ENCODE measurements around the gene FAM234A. TPM values are rescaled to one million over a fixed set of nuclear protein-coding genes. Genes with fewer than 3 reads are reported as not detected.

The FAM234A gene
- total RNA-seq, 2 experiments from 2014 or later = 18.3 to 21.5 TPM

DNA sequence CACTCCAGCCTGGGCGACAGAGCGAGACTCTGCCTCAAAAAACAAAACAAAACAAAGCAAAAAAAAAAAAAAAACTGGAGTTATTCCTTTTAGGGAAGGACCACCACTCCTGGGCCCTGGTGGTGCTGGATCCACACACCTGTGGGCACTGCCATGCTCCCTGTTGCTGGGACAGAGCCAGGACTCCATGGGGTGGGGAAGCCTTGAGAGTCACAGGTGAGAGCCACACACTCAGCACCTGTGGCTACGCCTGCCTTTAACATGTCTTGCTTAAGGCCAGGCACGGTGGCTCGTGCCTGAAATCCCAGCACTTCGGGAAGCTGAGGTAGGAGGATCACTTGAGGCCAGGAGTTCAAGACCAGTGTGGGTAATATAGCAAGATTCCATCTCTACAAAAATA, 66.6 kb downstream of the FAM234A start:
- H3K4me1 Mint-ChIP-seq (ENCODE audit: low read depth) = peaks cover 3% of the 10 kb centered on the region
- TF ChIP-seq, protein P1, sequence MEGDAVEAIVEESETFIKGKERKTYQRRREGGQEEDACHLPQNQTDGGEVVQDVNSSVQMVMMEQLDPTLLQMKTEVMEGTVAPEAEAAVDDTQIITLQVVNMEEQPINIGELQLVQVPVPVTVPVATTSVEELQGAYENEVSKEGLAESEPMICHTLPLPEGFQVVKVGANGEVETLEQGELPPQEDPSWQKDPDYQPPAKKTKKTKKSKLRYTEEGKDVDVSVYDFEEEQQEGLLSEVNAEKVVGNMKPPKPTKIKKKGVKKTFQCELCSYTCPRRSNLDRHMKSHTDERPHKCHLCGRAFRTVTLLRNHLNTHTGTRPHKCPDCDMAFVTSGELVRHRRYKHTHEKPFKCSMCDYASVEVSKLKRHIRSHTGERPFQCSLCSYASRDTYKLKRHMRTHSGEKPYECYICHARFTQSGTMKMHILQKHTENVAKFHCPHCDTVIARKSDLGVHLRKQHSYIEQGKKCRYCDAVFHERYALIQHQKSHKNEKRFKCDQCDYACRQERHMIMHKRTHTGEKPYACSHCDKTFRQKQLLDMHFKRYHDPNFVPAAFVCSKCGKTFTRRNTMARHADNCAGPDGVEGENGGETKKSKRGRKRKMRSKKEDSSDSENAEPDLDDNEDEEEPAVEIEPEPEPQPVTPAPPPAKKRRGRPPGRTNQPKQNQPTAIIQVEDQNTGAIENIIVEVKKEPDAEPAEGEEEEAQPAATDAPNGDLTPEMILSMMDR (IDR thresholded peaks at IDR 0.05) = no peak
- peaks cover 11% of the 10 kb centered on the region for H3K36me3 Mint-ChIP-seq (ENCODE audit: low read depth)
- ATAC-seq (no peak), DNase-seq (no peak)
- no peak overlapping the region for H3K27ac Mint-ChIP-seq
- H3K9me3 Mint-ChIP-seq = no peaks in the 10 kb centered on the region
- ChIA-PET POLR2A (no interaction called here), CTCF (no interaction called here)
- no peaks in the 10 kb centered on the region for H3K27me3 Mint-ChIP-seq
- intact Hi-C loops (cut with micrococcal nuclease) = no loop called here
- H3K4me3 Mint-ChIP-seq = no peak overlapping the region

DNA sequence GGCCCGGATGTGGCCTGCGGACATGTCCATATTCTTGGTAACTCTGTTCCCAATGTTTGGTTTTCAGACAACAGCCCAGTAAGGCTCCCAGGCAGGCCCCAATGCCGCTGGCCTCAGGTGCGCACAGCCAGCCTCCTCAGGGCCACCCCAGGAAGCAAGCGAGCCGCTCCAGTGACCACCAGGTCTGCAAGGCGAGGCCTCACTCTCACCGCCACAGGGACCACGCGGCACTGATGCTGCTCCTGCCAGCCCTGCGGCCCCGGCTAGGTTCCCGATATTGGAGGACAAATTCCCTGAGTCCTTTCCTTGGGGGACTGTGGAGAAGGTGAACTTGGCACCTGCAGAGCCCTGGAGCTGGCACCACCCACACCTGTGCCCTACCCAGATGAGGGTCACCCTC, 67.3 kb downstream of the FAM234A start:
- no peak for DNase-seq
- Mint-ChIP-seq H3K4me3 (no peak overlapping the region), H3K9me3 (no peaks in the 10 kb centered on the region), H3K36me3 (ENCODE audit: low read depth) (peaks cover 11% of the 10 kb centered on the region), H3K27me3 (no peaks in the 10 kb centered on the region), H3K4me1 (ENCODE audit: low read depth) (peaks cover 4% of the 10 kb centered on the region), H3K27ac (no peak overlapping the region)
- CTCF ChIA-PET = no interaction called here
- TF ChIP-seq, protein P1 (IDR thresholded peaks at IDR 0.05) = no peak
- no peak for ATAC-seq
- intact Hi-C loops (cut with micrococcal nuclease) = no loop called here
- POLR2A ChIA-PET = no interaction called here

DNA sequence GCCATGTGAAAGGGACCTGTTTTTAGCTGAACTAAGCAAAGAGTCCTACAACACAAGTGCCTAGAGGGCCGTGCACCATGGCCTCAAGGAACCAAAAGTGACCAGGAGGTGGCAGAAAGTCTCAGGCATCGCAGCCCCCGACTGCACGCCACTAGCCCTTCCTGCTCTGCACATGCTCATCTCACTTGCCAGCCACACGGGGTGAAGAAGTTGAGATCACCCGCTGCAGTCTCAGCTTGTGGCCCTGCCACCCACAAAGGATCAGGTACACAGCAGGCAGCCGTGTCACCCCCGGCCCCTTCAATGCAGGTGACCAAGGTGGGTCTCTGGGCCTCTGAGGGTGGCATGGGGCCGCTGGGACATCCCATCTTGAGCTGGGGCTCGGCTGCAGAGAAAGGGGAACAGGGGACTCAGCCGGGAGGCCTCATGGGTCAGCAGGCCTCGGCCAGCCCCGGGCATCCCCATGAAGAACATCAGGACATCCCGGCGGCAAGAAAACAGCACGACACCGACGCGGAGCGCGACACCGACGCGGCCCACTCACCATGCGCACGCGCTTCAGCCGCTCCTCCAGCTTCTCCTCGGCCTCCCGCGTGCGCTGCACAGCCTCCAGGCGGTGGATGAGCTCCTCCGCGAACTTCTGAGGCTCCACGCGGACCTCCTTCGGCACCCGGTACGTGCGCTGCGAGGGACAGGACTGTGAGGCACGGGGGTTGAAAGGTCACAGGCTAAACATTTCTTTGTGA, 69.3 kb downstream of the FAM234A start:
- POLR2A ChIA-PET = no interaction called here
- no peak for DNase-seq

DNA sequence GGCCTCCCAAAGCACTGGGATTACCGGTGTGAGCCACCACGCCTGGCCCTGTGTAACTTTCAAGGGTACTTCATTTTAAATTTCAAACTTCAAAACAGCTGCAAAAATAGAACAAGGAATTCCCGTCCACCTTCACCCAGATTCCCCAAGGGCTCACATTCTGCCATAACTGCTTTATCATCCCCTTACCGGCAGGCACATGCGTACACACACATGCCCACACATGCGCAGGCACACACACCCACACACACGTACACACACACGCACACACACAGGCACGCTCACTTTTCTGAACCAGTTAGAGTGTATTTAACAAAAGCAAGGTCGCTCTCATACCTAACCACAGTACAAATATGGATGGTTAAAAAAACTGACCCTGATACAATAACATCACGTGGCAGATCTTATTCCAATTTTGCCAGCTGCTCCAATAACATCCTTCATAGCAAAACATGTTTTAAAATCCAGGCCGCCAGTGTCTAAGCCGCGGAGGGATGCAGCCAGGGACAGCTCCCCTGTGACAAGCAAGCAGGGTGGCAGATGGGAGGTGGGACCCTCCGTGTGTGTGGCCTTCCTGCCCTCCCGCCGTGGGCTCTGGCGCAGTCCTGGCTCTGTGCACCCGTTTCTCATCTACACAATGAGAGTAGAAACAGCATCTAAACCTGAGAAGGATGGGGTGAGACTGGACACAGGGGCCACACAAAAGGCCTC, 71.5 kb downstream of the FAM234A start:
- CTCF ChIA-PET = no interaction called here
- DNase-seq = no peak
- H3K27ac Mint-ChIP-seq = no peak overlapping the region
- peaks cover 14% of the 10 kb centered on the region for H3K4me1 Mint-ChIP-seq (ENCODE audit: low read depth)
- no peak for ATAC-seq
- intact Hi-C loops (cut with micrococcal nuclease) = no loop called here
- no peaks in the 10 kb centered on the region for H3K27me3 Mint-ChIP-seq
- H3K9me3 Mint-ChIP-seq = no peaks in the 10 kb centered on the region
- TF ChIP-seq, protein P1 (IDR thresholded peaks at IDR 0.05) = no peak
- H3K4me3 Mint-ChIP-seq = no peak overlapping the region
- H3K36me3 Mint-ChIP-seq (ENCODE audit: low read depth) = peaks cover 12% of the 10 kb centered on the region
- POLR2A ChIA-PET = interaction anchor here (1.0 kb wide), 1 partner anchor 11 kb away, joined by 3 read pairs; no protein-coding TSS in a partner anchor

More for the DNA sequence above, 69.3 kb downstream of the FAM234A start:
- peaks cover 12% of the 10 kb centered on the region for H3K36me3 Mint-ChIP-seq (ENCODE audit: low read depth)
- H3K27ac Mint-ChIP-seq = no peak overlapping the region
- peaks cover 7% of the 10 kb centered on the region for H3K4me1 Mint-ChIP-seq (ENCODE audit: low read depth)
- H3K9me3 Mint-ChIP-seq = no peaks in the 10 kb centered on the region
- intact Hi-C loops (cut with micrococcal nuclease) = no loop called here
- ATAC-seq = peak; percentile 24
- H3K4me3 Mint-ChIP-seq = no peak overlapping the region
- TF ChIP-seq, protein P1 (IDR thresholded peaks at IDR 0.05) = no peak
- no peaks in the 10 kb centered on the region for H3K27me3 Mint-ChIP-seq
- CTCF ChIA-PET = no interaction called here

DNA sequence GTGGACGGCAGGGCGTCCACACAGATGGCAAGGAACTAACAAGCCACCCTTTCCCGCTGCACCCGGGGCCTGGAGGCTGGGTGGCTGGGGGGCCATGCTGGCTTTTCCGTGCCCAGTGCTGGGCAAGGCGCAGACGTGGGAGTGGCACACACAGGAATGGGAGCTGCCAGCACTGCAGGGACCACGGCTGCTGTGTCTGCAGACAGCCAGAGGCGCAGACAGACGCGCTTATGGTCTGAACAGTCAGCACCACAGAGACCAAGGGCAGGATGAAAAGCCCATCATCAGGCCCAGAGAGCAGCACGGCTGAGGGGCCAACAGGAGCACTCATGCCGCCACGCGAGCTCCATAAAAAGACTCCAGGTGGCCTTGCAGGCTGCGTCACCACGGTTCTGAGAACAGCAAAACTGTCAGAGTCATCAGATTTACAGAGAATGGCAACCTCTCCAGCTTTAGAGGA, 72.3 kb downstream of the FAM234A start:
- no peak for ATAC-seq
- CTCF ChIA-PET = no interaction called here

More for the DNA sequence above, 72.3 kb downstream of the FAM234A start:
- Mint-ChIP-seq H3K4me3 (no peak overlapping the region), H3K4me1 (ENCODE audit: low read depth) (peaks cover 14% of the 10 kb centered on the region), H3K9me3 (no peaks in the 10 kb centered on the region), H3K27ac (no peak overlapping the region), H3K36me3 (ENCODE audit: low read depth) (peaks cover 12% of the 10 kb centered on the region), H3K27me3 (no peaks in the 10 kb centered on the region)
- TF ChIP-seq, protein P1 (IDR thresholded peaks at IDR 0.05) = no peak
- intact Hi-C loops (cut with micrococcal nuclease) = no loop called here
- POLR2A ChIA-PET = no interaction called here
- no peak for DNase-seq

Data from activated CD8-positive, alpha-beta T cell treated with anti-CD3 and anti-CD28 coated beads for 36 hours (primary cell).